Fibroblast of gingiva (primary cell): Measurements from ENCODE around the gene VDAC2.
"Not testable (repeated sequence)": the region's sequence is repeated elsewhere in the genome, so short reads cannot be mapped to it uniquely, and the experiment has no call there.

Source experiments
- DNase-seq: peaks from one replicate; pipeline ENCODE4 v3.0.0-alpha.2; 2011; ENCODE audit warnings: low read depth

VDAC2 gene

GRCh38 chr10:75201793-75202307 is 8.7 kb upstream of the VDAC2 start:
- DNase-seq = no peak

- DNase-seq = peak; percentile 51
These were observed 8.1 kb upstream of the VDAC2 start for GRCh38 chr10:75202321-75203045.

GRCh38 chr10:75203046-75203620 is 7.5 kb upstream of the VDAC2 start:
- DNase-seq = not testable (repeated sequence)

GRCh38 chr10:75203724-75204123 is 6.9 kb upstream of the VDAC2 start:
- DNase-seq = no peak

GRCh38 chr10:75205908-75206307 is 4.7 kb upstream of the VDAC2 start:
- DNase-seq = no peak

- DNase-seq = not testable (repeated sequence)
These were observed 4.0 kb upstream of the VDAC2 start for GRCh38 chr10:75206638-75207037.

GRCh38 chr10:75207079-75207856 is 3.3 kb upstream of the VDAC2 start:
- DNase-seq = no peak

GRCh38 chr10:75207857-75208144 is 2.8 kb upstream of the VDAC2 start:
- no peak for DNase-seq

GRCh38 chr10:75208181-75208580 is 2.4 kb upstream of the VDAC2 start:
- peak; percentile 51 for DNase-seq

- no peak for DNase-seq
These were observed 1.3 kb upstream of the VDAC2 start for GRCh38 chr10:75209086-75209920.

GRCh38 chr10:75209921-75210281 is 695 bp upstream of the VDAC2 start:
- peak; percentile 87 for DNase-seq

GRCh38 chr10:75211007-75211691 is 553 bp downstream of the VDAC2 start:
- peak; percentile 60 for DNase-seq

GRCh38 chr10:75212343-75212742 is 1.7 kb downstream of the VDAC2 start:
- DNase-seq = no peak

GRCh38 chr10:75220274-75220673 is 9.7 kb downstream of the VDAC2 start:
- no peak for DNase-seq

- DNase-seq = not testable (repeated sequence)
These were observed 10.9 kb downstream of the VDAC2 start for GRCh38 chr10:75221492-75221891.

- no peak for DNase-seq
These were observed 12.9 kb downstream of the VDAC2 start for GRCh38 chr10:75223507-75223906.

GRCh38 chr10:75226095-75226494 is 15.5 kb downstream of the VDAC2 start:
- no peak for DNase-seq

GRCh38 chr10:75226656-75227055 is 16.1 kb downstream of the VDAC2 start:
- no peak for DNase-seq

- DNase-seq = no peak
These were observed 17.7 kb downstream of the VDAC2 start for GRCh38 chr10:75228278-75228677.

- peak; percentile 53 for DNase-seq
These were observed 18.2 kb downstream of the VDAC2 start for GRCh38 chr10:75228834-75229233.

- no peak for DNase-seq
These were observed 19.4 kb downstream of the VDAC2 start for GRCh38 chr10:75229971-75230370.

- peak; percentile 77 for DNase-seq
These were observed 20.0 kb downstream of the VDAC2 start for GRCh38 chr10:75230600-75231038.
